ENCODE data around the gene PHKG2.
"Not testable (repeated sequence)": the region's sequence is repeated elsewhere in the genome, so short reads cannot be mapped to it uniquely, and the experiment has no call there.

The PHKG2 gene, protein sequence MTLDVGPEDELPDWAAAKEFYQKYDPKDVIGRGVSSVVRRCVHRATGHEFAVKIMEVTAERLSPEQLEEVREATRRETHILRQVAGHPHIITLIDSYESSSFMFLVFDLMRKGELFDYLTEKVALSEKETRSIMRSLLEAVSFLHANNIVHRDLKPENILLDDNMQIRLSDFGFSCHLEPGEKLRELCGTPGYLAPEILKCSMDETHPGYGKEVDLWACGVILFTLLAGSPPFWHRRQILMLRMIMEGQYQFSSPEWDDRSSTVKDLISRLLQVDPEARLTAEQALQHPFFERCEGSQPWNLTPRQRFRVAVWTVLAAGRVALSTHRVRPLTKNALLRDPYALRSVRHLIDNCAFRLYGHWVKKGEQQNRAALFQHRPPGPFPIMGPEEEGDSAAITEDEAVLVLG

DNA sequence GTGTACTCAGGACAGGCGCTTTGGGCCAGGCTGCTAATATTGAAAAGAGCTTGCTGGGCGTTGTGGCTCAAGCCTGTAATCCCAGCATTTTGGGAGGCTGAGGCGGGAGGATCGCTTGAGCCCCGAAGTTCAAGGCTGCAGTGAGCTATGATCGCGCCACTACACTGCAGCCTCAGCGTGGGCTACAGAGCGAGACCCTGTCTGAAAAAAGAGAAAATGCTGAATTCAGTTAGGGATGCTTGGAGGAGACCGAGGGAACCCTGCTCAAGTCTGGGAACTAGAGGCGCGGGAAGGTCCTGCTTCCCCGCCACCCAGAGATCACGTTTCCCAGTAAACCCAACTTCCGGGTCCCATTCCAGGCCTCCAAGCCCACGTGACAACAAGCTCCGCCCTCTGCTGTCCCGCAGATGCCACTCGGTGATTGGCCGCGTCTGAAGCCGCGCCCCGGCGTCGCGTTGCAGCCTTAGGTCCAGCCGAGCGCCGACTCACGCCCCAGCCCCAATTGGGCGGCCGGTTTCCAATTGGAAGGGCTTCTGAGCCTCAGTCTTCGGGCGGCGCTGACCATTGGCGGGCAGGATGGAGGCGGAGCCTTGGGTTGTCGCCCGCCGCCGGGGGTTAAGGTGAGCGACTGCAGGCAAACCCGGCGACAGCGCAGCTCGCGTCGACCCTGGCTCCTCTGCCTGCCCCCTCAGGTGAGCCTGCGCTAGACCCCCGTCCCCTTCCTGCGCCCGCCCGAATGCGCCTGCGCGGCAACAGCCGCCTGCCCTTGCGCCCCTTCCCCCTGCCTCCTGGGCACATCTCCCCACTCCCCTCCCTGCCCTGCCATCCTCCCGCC, at the start of gene PHKG2:
Gene PHKG2, plus strand, starts transcription at position 627 of the 835 bp plus-strand sequence. CDS start 396 bp downstream, outside the sequence.
- DNase-seq (ENCODE audit: low read depth in 2 of 3, low spot score in 1 of 3): peak; percentile 92 to 99 (median 96)

DNA sequence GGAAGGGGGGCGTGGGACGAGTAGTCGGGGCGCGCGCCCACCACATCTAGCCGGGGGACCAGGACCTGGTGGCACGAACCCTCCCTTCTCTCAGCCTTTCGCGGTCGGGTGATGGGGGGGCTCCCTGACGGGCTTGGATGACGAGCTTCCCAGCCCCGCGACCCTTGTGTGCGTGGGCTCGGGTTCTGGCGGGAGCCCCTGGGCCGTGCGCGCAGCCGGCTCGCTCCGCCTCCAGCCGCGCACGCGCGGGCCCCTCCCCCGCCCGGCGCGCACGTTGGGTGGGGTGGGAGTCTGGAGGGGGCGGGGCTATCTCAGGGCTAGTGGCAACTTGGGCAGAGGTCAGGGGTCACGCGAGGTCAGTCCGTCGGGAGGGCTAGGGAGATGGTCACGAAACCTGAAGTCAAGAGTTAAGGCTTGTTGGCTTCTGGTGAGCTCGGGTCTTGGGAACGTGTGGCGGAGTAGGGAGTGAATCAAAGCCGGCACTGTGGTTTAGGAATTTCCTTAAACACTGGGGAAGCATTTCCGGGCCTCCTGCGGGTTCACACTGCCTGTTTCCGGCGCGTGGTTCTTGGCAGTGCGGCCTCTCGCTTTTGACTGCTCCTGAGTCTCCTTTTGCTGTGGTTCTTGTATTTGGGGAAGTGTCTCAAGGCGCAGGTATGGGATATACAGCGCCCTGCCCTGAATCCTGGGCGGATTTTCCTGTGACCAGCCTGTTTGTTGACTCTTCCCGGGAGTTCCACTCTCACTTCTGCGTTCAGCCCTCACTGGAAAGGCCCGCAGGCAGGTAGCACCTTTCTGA, 49.2 kb upstream of the PHKG2 start, which contains the start of gene SRCAP:
Gene SRCAP, plus strand, starts transcription at position 356 of the 799 bp plus-strand sequence. CDS start 1,654 bp downstream, outside the sequence.
- peak; percentile 77 to 84 (median 83) for DNase-seq (ENCODE audit: low read depth in 2 of 3, low spot score in 1 of 3)

DNA sequence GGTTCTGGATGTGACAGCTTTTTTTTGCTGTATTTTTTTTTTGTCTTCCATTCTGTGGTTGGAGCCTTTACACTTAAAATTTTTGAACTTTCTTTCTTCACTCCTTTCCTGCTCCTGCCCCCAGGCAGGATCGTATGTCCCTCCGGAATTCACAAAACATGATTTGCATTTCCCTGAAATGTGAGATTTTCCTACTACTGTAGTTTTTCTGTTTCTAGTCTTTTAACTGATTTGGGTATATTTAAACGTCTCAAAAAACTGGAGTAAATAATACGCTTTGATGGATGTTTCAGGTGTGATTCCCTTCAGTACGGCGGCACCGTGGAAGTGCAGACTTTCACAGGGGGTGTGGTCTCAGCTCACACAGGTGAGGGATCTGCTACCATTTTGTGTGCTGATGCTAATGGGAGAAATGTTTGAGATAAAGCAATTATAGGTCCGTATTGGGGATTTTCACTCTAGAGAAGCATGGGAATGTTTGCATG, 48.6 kb upstream of the PHKG2 start:
- DNase-seq (ENCODE audit: low read depth in 2 of 3, low spot score in 1 of 3): no peak

DNA sequence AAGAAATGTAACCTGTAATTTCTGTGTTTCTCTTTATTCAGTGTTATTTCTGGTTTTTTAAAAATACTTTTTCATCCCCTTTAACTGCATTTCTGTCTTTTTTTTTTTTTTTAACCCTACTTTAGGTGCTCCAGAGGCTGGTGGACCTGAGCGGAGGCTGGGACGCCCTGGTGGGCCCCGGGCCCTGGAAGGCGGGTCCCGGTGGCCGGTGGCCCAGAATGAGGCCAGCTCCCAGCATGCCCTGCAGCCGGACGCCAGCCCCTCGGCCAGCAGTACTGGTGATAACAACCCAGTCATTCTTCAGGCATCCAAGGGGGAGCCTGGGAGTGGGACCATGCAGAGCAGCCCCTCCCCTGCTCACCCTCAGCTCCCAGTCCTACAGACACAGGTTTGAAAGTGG, 47.7 kb upstream of the PHKG2 start:
- DNase-seq (ENCODE audit: low read depth in 2 of 3, low spot score in 1 of 3): no peak

DNA sequence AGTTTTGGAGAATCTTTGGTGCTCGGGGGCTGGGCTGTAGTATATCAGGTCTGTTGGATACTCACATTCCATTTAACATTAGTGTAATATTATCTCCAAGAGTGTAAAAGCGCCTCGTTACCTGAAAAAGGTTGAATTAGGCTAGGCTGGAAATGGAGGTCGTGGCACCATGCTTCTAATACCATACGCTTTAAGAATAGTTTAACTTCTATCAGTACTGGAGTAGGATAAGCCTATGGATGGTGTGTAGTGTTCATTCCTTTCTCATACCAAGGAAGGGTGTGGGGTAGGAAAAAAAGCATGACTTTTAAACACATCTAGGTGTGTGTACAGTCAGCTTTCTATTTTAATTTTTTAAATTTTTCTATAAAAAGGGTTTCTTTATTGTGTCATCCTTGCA, 47.3 kb upstream of the PHKG2 start:
- no peak for DNase-seq (ENCODE audit: low read depth in 2 of 3, low spot score in 1 of 3)

DNA sequence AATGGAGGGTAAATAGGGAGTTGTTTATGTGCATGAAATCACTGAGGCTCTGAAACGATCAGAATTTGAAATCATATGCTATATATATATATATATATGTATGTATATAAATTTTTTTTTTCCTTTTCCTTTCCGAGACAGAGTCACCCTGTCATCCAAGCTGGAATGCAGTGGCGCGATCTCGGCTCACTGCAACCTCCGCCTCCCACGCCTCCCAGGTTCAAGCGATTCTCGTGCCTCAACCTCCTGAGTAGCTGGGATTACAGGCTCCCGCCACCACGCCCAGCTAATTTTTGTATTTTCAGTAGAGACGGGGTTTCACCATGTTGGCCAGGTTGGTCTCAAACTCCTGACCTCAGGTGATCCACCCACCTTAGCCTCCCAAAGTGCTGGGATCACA, 45.2 kb upstream of the PHKG2 start:
- DNase-seq (ENCODE audit: low read depth in 2 of 3, low spot score in 1 of 3): not testable (repeated sequence)

DNA sequence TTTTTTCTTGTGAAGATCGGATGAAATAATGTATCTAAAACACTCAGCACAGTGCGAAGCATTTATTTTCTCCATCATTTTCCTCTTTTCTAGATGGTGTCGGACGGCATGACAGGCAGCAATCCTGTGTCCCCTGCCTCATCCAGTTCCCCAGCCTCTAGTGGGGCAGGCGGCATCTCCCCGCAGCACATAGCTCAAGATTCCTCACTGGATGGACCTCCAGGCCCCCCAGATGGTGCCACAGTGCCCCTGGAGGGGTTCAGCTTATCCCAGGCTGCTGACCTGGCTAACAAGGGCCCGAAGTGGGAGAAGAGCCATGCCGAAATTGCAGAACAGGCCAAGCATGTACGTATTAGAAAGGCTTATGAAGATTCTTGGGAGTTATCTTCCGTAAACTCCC, 44.3 kb upstream of the PHKG2 start:
- no peak for DNase-seq (ENCODE audit: low read depth in 2 of 3, low spot score in 1 of 3)

DNA sequence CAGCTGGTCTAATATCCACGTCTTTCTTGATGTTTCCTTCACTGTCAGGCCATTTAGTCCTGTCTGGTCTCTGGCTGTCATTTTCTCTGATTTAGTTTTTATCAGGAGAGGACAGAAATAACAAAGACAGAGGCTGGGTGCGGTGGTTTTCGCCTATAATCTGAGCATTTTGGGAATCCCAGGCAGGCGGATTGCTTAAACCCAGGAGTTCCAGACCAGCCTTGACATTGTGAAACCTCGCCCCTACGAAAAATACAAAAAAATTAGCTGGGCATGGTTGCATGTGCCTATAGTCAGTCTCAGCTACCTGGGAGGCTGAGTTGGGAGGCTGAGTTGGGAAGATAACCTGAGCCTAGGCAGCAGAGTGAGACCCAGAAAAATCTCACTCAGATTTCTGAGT, 42.2 kb upstream of the PHKG2 start:
- no peak for DNase-seq (ENCODE audit: low read depth in 2 of 3, low spot score in 1 of 3)

DNA sequence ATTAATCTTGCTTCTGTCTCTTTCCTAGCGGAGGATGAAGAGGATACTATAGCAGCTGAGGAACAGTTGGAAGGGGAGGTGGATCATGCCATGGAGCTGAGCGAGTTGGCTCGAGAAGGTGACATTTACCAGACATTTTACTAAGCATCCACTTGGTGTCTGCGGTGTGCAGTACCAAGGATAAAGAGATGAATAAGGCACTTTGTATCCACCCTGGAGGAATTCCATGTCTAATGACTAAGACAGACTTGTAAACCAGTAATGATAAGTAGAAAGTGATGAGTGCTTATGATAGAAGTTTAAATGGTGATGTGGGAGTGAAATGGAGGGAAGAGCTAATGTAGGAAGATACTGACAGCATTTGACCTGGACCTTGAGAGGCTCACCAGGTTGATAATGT, 37.3 kb upstream of the PHKG2 start:
- DNase-seq (ENCODE audit: low read depth in 2 of 3, low spot score in 1 of 3): no peak

DNA sequence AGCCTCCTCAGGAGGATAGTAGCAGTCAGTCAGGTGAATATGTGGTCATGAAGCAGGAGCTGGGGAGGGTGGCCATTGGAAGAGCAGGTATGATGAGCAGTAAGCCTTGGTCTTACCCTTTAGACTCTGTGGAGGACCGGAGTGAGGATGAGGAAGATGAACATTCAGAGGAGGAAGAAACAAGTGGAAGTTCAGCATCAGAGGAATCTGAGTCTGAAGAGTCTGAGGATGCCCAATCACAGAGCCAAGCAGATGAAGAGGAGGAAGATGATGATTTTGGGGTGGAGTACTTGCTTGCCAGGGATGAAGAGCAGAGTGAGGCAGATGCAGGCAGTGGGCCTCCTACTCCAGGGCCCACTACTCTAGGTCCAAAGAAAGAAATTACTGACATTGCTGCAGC, 36.5 kb upstream of the PHKG2 start:
- DNase-seq (ENCODE audit: low read depth in 2 of 3, low spot score in 1 of 3): no peak

DNA sequence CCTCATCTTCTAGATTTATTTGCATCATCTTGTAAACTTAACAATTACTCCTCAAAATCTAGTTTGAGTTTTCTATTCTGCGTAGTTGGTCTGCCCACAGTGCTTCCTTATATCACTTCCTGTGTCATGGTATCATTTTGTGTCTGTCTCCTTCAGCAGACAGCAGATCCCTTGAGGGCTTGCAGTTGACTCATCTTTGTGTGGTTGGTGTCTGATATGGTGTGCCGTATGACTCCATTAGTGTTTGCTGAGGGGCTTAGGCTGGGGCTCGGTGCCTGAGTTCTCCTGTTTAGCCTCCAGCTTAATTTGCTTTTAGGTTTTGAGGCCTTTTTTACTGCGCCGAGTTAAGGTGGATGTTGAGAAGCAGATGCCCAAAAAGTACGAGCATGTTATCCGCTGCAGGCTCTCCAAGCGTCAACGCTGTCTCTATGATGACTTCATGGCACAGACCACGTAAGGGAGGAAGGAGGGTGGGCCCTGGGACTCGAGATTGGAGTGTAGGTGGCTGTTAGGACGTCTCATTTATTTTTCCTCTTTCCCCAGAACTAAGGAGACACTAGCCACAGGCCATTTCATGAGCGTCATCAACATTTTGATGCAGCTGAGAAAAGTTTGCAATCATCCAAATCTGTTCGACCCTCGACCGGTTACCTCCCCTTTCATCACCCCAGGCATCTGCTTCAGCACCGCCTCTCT, 32.3 kb upstream of the PHKG2 start:
- peak in 2 of 3 donors; percentile 17 to 37 for DNase-seq (ENCODE audit: low read depth in 2 of 3, low spot score in 1 of 3)

DNA sequence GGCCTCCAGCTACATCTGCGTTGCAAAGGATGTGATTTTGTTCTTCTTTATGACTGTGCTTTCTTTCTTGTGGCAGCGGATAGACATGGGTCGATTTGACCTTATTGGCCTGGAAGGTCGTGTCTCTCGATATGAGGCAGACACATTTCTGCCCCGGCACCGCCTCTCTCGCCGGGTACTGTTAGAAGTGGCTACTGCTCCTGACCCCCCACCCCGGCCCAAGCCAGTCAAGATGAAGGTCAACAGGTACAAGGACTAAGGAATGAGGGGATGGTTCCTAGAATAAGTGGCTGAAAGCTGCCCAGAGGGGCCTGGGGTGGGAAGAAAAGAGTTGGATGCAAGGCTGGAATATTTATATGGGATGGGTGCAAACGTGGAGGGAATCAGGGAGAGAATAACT, 28.1 kb upstream of the PHKG2 start:
- DNase-seq (ENCODE audit: low read depth in 2 of 3, low spot score in 1 of 3): no peak

DNA sequence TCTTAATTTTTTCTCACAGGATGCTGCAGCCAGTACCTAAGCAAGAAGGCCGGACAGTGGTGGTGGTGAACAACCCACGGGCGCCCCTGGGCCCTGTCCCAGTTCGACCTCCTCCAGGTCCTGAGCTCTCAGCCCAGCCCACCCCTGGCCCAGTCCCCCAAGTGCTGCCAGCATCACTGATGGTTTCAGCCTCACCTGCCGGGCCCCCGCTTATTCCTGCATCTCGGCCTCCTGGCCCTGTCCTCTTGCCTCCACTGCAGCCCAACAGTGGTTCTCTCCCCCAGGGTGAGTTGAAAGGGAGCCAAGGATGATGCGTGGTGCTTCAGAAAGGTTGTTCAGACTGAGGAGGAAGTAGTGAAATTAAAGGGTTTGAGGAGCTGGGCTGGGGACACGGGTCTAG, 27.5 kb upstream of the PHKG2 start:
- no peak for DNase-seq (ENCODE audit: low read depth in 2 of 3, low spot score in 1 of 3)

DNA sequence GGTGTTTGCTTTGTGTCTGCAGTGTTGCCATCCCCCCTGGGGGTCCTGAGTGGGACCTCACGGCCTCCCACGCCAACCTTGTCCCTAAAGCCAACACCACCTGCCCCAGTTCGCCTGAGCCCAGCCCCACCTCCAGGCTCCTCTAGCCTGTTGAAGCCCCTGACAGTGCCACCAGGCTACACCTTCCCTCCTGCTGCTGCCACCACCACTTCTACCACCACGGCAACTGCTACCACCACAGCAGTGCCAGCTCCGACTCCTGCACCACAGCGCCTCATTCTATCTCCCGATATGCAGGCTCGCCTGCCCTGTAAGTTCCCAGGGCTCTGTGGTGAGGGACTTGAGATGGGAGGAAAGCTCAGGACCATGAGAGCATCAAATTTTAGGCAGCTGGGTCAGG, 27.1 kb upstream of the PHKG2 start:
- no peak for DNase-seq (ENCODE audit: low read depth in 2 of 3, low spot score in 1 of 3)

DNA sequence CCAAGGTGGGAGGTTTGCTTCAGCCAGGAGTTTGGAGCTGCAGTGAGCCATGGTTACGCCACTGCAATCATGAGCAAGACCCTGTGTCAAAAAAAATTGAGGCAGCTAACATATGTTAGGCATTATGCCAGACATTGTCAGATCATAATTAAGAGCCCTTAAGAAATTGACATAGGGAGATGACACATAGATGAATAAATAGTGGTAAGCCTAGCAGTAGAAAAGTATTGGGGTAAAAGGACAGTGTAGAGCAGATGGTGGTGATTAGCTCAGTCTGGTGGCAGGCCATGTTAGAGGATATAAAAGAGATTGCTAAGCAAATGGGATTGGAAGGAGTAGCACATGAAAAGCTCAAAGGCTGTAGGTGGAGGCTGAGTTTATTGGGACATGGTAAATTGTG, 26.6 kb upstream of the PHKG2 start:
- no peak for DNase-seq (ENCODE audit: low read depth in 2 of 3, low spot score in 1 of 3)

DNA sequence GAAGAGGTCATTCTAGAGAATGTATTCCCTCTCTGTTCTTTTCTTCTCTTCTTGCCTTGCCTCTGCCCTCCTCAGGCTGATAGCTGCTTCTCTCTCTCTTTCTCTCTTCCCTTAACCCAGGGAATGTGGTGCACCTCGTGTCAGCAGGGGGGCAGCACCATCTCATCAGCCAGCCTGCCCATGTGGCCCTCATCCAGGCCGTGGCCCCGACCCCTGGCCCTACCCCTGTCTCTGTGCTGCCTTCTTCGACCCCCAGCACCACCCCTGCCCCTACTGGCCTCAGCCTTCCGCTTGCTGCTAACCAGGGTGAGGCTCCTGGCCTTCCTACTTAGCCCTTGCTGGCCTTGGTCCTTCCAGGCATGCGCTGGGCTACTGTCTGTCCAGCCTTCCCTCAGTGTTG, 25.8 kb upstream of the PHKG2 start:
- no peak for DNase-seq (ENCODE audit: low read depth in 2 of 3, low spot score in 1 of 3)

DNA sequence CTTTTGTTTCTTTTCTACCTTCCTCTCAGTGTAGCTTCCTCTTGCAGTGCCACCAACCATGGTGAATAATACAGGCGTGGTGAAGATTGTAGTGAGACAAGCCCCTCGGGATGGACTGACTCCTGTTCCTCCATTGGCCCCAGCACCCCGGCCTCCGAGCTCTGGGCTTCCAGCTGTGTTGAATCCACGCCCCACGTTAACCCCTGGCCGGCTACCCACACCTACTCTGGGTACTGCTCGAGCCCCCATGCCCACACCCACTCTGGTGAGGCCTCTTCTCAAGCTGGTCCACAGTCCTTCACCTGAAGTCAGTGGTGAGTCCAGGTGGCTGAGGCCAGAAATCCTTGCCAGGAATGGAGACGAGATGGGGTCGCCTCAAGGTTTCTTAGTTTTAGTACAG, 25.3 kb upstream of the PHKG2 start:
- DNase-seq (ENCODE audit: low read depth in 2 of 3, low spot score in 1 of 3): no peak

DNA sequence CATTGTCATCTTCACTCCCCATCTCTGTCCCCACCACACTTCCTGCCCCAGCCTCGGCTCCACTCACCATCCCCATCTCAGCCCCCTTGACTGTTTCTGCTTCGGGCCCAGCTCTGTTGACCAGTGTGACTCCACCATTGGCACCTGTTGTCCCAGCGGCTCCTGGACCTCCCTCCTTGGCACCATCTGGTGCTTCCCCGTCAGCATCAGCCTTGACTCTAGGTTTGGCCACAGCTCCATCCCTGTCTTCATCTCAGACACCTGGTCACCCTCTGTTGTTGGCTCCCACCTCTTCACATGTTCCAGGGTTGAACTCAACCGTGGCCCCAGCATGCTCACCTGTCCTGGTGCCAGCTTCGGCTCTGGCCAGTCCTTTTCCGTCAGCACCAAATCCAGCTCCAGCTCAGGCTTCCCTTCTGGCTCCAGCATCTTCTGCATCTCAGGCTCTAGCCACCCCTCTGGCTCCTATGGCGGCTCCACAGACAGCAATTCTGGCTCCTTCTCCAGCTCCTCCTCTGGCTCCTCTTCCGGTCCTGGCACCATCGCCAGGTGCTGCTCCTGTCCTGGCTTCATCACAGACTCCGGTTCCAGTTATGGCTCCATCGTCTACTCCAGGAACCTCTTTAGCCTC, 24.4 kb upstream of the PHKG2 start:
- no peak for DNase-seq (ENCODE audit: low read depth in 2 of 3, low spot score in 1 of 3)

DNA sequence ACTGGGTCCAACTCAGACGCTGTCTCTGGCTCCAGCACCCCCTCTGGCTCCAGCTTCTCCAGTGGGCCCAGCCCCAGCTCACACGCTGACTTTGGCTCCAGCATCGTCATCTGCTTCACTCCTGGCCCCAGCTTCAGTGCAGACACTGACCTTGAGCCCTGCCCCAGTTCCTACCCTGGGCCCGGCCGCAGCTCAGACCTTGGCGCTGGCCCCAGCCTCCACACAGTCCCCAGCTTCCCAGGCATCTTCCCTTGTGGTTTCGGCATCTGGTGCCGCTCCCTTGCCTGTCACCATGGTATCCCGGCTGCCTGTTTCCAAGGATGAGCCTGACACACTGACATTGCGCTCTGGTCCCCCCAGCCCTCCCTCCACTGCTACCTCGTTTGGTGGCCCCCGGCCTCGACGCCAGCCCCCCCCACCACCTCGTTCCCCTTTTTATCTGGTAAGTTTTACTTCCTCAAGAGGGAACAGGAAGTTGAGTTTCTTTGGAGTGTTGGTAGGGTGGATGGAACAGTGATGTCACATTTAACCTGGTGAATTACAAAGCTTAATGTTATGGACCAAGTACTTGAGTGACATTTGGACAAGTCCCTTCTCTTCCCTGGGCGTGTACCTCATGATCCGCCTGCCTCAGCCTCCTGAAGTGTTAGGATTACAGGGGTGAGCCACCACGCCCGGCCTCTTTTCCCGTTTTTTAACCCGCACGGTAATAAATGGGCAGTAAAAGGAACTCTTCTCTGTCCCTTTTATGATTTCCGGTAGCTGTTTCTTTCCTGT, 23.4 kb upstream of the PHKG2 start:
- DNase-seq (ENCODE audit: low read depth in 2 of 3, low spot score in 1 of 3): no peak
